Smooth muscle cell of trachea (primary cell): ENCODE results near the gene TMSB10. TPM values are rescaled to one million over a fixed set of nuclear protein-coding genes. Genes with fewer than 3 reads are reported as not detected.

Source experiments
- total RNA-seq: library from RNA; depleted of rRNA; stranded (reverse); fragments of >200 nt; gene quantifications from 2 replicates; pipeline ENCODE4 v1.2.1, GENCODE V29; 2014

The TMSB10 gene
- 8,605 and 12,355 TPM in 2 replicates for total RNA-seq

DNA sequence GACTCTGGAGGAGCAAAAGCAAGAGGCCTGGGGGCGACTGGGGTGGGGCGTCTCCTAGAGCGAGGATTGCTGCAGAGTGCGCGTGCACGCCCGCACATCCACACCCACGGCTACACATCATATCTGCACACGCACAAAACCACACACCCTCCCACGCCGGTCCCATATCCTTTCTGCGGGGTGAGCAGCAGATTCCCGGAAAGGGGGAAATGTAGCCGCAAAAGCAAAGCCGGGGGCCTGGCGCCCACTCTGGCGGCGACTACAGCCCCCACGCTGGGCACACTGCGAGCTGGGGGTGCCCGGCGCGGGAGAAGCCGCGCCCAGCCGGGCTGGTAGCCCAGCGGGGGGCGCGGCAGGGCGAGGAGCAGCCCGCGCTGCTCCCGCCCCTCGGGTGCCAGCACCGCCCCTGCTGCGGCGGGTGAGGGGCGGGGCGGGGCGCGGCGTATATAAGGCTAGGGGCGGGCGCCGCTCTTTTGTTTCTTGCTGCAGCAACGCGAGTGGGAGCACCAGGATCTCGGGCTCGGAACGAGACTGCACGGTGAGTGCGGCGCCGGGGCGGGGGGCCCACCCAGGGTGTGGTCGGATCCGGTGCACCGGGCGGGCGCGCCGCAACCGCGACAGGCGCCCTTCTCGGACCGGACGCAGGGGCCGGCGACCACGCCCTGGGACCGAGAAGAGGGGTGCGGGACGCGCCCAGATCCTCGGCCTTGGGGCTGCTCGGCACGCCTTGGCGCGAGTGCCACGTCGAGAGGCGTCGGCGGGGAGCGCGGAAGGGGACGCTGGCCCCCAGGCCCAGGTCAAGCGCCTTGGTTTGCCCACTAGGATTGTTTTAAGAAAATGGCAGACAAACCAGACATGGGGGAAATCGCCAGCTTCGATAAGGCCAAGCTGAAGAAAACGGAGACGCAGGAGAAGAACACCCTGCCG, at the start of gene TMSB10:
TSS of gene TMSB10 (plus strand) at position 476 of the 927 bp plus-strand sequence.

DNA sequence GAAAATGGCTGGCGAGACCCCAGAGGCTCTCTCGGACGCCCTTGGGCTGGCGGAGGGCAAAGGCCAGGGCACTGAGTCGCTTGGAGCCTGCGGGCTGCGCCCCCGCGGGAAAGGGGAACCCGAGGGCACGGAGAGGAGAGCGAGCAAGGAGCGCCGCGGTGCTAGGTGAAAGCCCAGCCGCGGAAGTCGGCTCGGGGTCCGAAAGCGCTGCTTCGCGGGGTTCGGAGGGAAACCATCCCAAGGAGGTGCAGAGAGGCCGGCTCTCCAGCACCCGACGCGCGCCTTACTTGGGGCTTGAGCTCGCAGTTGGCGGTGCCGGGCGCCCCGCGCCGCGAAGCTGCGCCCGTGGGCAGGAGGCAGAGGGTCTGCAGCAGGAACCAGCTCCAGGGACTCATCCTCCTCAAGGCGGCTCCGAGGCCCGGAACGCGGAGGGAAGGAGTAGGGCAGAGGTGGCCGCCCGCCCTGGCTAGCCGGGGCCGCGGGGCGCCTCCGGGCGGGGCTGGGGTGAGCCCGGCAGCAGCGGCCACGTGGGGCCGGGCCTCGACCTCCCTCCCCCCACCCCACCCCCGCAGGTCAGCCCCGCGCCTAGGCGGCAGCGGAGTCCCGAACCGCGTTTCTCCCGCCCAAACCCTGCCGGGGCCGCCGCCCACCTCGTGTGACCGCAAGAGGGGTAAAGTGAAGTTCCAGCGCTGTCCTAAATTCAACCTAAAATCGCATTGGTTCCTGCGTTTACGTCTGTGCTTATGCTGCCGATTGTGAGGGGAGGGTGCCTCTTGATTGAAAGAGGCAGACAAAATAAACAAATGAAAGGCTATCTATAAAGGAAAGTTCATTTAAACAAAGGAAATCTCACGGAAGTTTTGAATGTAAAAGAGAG, 24.6 kb upstream of the TMSB10 start, which contains the start of gene TRABD2A:
TSS of gene TRABD2A (minus strand) at position 440 of the 877 bp plus-strand sequence. CDS start at position 395, 45 bp downstream.

Other genes starting within 250 kb of the TMSB10 start
- gene TRABD2A, start 24.6 kb upstream of the TMSB10 start, total RNA-seq, result 13.8 and 17.5 TPM in 2 replicates
- 70.1 and 74.6 TPM in 2 replicates for gene KCMF1, start 65.5 kb downstream of the TMSB10 start, total RNA-seq
- gene TCF7L1, start 227.7 kb downstream of the TMSB10 start, total RNA-seq, result 2.5 and 2.8 TPM in 2 replicates